ENCODE data around the gene DAGLA. TPM values are rescaled to one million over a fixed set of nuclear protein-coding genes. Genes with fewer than 3 reads are reported as not detected.

The DAGLA gene
- total and polyA plus RNA-seq, 2 experiments from 2014 or later: 7.4 to 8.9 TPM

DNA sequence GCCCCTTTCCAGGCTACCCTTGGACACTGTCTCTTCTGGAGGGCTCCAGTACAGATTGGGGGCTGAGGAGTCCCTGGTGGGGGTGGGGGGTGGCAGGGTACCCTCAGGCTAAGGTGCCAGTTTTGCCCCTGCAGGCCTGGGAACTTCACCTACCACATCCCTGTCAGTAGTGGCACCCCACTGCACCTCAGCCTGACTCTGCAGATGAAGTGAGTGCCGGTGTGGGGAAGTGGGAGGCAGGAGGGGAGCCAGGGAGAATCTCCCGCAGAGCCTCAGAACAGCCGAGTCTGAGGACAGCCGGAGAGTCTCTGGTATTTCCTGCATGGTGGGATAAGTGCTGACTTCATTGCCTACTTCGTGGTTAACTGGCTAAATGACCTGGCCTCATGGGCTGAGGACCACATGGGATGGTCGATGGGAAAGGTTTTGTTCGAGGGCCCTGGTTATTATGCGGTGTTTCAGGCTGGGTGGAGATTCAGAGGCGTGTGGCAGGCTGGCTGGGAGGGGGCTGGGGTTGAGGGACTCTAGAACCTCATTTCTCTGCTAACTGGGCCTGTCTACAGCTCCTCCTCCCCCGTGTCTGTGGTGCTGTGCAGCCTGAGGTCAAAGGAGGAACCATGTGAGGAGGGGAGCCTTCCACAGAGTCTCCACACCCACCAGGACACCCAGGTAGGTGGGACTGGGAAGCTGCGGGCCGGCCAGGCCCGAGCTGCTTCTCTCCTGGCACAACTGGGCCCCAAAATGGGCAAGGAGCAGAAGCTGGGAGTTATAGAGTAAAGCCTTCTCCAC, 103.7 kb downstream of the DAGLA start:
- TF ChIP-seq, protein P1, sequence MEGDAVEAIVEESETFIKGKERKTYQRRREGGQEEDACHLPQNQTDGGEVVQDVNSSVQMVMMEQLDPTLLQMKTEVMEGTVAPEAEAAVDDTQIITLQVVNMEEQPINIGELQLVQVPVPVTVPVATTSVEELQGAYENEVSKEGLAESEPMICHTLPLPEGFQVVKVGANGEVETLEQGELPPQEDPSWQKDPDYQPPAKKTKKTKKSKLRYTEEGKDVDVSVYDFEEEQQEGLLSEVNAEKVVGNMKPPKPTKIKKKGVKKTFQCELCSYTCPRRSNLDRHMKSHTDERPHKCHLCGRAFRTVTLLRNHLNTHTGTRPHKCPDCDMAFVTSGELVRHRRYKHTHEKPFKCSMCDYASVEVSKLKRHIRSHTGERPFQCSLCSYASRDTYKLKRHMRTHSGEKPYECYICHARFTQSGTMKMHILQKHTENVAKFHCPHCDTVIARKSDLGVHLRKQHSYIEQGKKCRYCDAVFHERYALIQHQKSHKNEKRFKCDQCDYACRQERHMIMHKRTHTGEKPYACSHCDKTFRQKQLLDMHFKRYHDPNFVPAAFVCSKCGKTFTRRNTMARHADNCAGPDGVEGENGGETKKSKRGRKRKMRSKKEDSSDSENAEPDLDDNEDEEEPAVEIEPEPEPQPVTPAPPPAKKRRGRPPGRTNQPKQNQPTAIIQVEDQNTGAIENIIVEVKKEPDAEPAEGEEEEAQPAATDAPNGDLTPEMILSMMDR (IDR thresholded peaks at IDR 0.05; ENCODE audit: poor library complexity): no peak
- TF ChIP-seq EZH2 (IDR thresholded peaks at IDR 0.05; ENCODE audit: borderline replicate concordance): no peak
- no peak for TF ChIP-seq EZH2phosphoT487 (IDR thresholded peaks at IDR 0.05; ENCODE audit: low read depth, severe bottlenecking, unreplicated experiment)
- no peak overlapping the region for H2AFZ ChIP-seq
- no peaks in the 10 kb centered on the region for H3K79me2 ChIP-seq
- no peak for DNase-seq (ENCODE audit: low spot score)
- no peaks in the 10 kb centered on the region for H3K4me1 ChIP-seq (ENCODE audit: insufficient read depth)
- no peaks in the 10 kb centered on the region for H3K36me3 ChIP-seq (replicated peaks; ENCODE audit: insufficient read depth, low read depth)
- no peak overlapping the region for H3K27ac ChIP-seq
- no peaks in the 10 kb centered on the region for H4K20me1 ChIP-seq (ENCODE audit: insufficient read depth, poor library complexity, severe bottlenecking)
- no peaks in the 10 kb centered on the region for H3K27me3 ChIP-seq
- H3K9me3 ChIP-seq (ENCODE audit: low read depth): no peaks in the 10 kb centered on the region
- WGBS (ENCODE audit: low lambda C conversion rate, missing lambda C conversion rate): 71% methylated on average over 13 of the region's 13 CpGs
- H3K4me3 ChIP-seq: no peak overlapping the region
- H3K9me2 ChIP-seq (replicated peaks; ENCODE audit: insufficient read depth): no peaks in the 10 kb centered on the region
- H3K4me2 ChIP-seq: no peak overlapping the region

DNA sequence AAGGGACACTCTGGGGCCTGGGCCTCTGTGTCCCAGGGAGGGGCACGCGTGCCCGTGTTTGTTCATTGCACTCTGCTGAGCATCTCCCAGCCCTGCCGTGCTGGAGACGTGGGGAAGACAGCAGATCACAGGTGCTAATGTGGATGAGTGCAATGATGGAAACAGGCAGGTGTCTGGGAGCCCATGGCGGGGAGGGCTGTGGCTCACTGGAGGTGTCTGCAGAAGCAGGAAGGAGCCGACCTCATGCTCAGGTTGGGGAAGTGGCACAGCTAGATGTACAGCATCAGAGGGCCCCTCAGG, 104.3 kb downstream of the DAGLA start:
- no peak overlapping the region for H3K4me2 ChIP-seq
- H3K4me1 ChIP-seq (ENCODE audit: insufficient read depth): no peaks in the 10 kb centered on the region
- H3K36me3 ChIP-seq (replicated peaks; ENCODE audit: insufficient read depth, low read depth): no peaks in the 10 kb centered on the region
- no peaks in the 10 kb centered on the region for H3K27me3 ChIP-seq
- WGBS (ENCODE audit: low lambda C conversion rate, missing lambda C conversion rate): 81% methylated on average over 7 of the region's 7 CpGs
- no peak overlapping the region for H2AFZ ChIP-seq
- no peak overlapping the region for H3K4me3 ChIP-seq
- H3K79me2 ChIP-seq: no peaks in the 10 kb centered on the region
- H3K9me3 ChIP-seq (ENCODE audit: low read depth): no peaks in the 10 kb centered on the region
- TF ChIP-seq, protein P1 (IDR thresholded peaks at IDR 0.05; ENCODE audit: poor library complexity): no peak
- TF ChIP-seq EZH2phosphoT487 (IDR thresholded peaks at IDR 0.05; ENCODE audit: low read depth, severe bottlenecking, unreplicated experiment) (no peak), EZH2 (IDR thresholded peaks at IDR 0.05; ENCODE audit: borderline replicate concordance) (no peak)
- H3K27ac ChIP-seq: no peak overlapping the region
- no peaks in the 10 kb centered on the region for H3K9me2 ChIP-seq (replicated peaks; ENCODE audit: insufficient read depth)
- no peaks in the 10 kb centered on the region for H4K20me1 ChIP-seq (ENCODE audit: insufficient read depth, poor library complexity, severe bottlenecking)
- DNase-seq (ENCODE audit: low spot score): no peak

DNA sequence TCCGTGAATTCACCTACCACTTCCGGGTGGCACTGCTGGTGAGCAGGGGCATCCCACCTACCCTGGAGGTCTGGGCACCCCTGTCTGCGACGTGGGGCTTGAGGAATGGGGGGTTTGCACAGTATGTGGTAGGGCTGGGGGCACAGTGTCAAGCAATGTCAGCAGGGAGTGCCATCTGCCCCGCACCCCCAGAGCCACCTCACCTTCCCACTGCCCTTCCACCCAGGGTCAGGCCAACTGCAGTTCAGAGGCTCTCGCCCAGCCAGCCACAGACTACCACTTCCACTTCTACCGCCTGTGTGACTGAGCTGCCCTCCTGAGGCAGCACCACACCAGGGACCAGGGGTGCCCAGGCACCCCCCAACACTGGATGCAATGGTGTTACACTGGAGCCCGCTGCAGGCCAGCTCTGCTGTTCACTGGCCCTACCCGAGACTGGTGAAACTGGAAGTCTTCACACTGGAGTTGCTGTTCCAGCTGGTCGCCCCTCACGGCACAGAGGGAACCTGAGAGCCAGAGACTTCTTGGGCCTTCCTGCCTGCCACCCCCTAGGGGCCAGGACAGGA, 105.7 kb downstream of the DAGLA start:
- Histone ChIP-seq H3K36me3 (replicated peaks; ENCODE audit: insufficient read depth, low read depth) (no peaks in the 10 kb centered on the region), H4K20me1 (ENCODE audit: insufficient read depth, poor library complexity, severe bottlenecking) (no peaks in the 10 kb centered on the region), H3K27me3 (no peaks in the 10 kb centered on the region), H3K9me2 (replicated peaks; ENCODE audit: insufficient read depth) (no peaks in the 10 kb centered on the region), H3K9me3 (ENCODE audit: low read depth) (no peaks in the 10 kb centered on the region), H3K27ac (no peak overlapping the region), H3K4me1 (ENCODE audit: insufficient read depth) (no peaks in the 10 kb centered on the region), H3K79me2 (peaks cover 13% of the 10 kb centered on the region), H3K4me3 (no peak overlapping the region), H3K4me2 (no peak overlapping the region), H2AFZ (no peak overlapping the region)
- DNase-seq (ENCODE audit: low spot score): no peak
- no peak for TF ChIP-seq EZH2 (IDR thresholded peaks at IDR 0.05; ENCODE audit: borderline replicate concordance)
- TF ChIP-seq EZH2phosphoT487 (IDR thresholded peaks at IDR 0.05; ENCODE audit: low read depth, severe bottlenecking, unreplicated experiment): no peak
- TF ChIP-seq, protein P1 (IDR thresholded peaks at IDR 0.05; ENCODE audit: poor library complexity): no peak
- WGBS (ENCODE audit: low lambda C conversion rate, missing lambda C conversion rate): 92% methylated on average over 11 of the region's 11 CpGs

Data from hepatocyte (in vitro differentiated cells).